Measurements from ENCODE around the gene GRID2.

The GRID2 gene

DNA sequence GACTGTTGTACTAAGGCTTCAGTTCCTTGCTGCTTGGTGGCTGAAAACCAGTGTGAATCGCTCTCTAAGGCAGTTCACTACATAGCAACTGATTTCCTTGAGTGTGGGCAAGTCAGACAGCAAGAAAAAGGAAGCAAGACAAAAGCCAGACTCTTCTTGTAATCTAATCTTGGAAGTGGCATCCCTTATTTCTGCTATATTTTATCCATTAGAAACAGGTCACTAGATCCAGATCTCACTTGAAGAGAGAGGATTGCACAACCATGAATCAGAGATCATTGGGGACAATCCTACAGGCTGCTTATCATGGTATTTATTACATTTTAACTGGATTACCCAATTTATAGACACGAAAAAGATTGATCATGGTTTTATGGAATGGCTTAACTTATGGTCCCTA is 684.5 kb downstream of the GRID2 start:
- no peak for DNase-seq

DNA sequence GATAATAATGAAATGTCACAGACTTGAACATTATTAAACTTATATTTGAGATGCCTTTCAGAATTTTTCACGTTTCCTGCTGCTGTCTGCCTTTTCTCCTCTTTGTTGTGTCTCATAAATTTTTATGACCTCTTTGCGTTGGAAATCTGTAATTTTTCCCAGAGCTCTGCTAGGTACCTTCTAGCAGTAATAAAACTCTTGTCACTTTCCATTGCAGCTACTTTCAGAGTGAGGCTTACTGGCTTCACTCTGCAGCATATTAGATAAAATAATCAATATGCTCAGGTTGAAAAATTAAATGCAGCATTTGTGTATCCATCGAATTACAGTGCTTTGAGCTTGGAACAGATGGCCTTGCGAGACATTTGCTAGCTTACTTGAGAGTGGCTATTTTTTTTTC is 689.0 kb downstream of the GRID2 start:
- DNase-seq = peak in 1 of 2 experiments; percentile 14

DNA sequence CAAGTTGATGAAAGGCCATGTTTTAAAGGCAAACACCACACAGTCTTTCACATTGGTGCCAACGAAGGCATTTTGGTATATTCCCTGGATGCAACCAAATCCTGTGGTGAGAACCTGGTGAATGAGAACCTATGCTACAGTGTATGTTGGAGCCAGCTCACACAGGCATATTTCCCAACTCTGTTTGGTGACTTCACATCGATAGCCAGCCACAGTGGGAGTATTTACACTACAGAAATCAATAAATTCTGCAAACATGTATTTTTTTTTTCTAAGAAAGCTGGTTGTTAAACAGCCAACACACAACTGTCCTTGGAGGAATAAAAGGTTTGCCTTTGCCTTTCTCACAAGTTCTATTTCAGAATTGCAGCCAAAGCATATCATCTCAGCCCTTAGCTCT is 691.0 kb downstream of the GRID2 start:
- no peak for DNase-seq

DNA sequence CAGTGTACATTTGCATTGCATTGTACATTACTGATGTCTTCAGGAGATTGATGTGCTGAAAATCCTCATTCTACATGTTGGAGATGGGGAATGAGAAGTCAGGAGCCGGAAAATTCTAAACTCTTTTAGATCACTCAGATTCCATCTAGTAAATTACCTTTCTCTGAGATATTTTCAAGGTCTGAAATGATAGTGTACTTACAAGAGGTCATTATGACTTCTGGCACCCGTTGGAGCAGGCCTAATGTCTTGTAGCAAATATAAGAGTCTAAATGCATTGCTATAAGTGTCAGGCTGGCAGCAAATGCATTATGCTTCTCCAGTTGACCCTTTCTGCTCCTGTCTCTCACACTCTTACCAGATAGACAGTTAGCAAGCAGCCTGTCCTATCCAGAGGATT is 692.8 kb downstream of the GRID2 start:
- no peak for DNase-seq

DNA sequence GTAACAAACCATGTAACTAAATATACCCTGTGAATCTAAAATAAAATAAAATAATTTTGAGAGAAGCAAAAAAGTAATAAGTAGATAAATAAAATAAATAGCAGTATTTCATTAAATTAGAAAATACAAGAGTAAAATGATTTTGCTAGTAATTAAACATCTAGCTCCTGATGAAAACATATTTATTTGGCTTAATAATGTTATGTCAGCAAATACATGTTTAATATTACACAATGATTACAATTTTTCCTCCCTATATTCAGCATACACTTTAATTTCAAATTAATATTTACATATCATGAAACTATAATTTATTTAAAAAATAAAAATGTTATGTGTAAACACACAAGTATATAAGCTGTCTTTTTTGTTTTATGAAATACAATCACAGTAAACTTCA is 697.1 kb downstream of the GRID2 start:
- DNase-seq = no peak

DNA sequence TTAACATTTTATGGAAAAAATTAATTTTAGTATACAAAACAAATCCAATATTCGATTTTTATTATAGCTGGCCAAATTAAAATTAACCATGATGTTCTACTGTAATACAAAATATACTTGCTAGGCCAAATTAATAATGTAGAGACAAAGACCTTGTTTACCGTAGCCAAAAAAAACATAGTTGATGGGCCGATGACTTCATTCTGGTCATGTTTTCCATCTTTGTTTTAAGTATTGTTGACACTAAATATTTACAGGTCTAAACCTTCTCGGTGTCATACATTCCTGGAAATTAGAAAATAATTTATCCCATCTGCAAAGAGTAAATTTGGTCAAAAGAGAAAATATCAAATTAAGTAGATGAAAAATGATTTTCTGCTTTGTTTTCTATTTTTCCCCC is 698.5 kb downstream of the GRID2 start:
- no peak for DNase-seq

DNA sequence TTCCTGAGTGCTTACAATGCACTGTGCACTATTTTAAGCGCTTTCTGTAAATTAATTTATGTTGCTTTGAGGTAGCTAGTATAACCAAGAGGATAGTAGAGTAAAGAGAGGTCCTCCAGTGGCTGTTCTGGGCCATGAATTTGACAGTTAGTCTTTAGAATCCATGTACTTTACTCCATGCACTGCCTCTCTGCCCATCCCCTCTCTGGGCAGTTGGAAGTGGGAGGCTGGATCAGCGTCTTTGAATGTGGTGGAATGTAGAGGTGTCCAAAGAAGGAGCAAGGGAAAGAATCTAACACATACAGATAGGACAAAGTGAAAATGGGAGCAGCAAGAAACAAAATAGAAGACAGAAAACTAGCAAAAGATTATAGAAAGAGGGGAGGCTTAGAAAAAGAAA is 712.6 kb downstream of the GRID2 start:
- DNase-seq = no peak

DNA sequence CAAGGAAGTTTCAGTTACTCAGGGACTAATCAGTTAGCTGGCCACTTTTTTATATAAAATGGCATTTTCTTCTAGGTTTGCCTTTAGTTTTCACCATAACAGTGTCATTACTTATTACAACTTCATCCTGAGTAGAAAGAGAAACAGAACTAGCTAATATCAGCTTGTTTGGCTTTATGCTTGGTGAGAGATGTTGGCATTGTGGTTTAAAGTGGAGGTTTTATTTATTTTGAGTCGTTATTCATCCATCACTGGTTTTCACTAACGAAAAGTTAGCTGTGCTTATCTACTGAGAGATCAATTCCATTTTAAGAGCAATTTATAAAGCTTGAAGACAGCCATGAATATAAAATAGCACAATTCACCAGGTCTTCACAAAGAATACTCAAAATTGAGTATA is 714.5 kb downstream of the GRID2 start:
- DNase-seq = no peak

DNA sequence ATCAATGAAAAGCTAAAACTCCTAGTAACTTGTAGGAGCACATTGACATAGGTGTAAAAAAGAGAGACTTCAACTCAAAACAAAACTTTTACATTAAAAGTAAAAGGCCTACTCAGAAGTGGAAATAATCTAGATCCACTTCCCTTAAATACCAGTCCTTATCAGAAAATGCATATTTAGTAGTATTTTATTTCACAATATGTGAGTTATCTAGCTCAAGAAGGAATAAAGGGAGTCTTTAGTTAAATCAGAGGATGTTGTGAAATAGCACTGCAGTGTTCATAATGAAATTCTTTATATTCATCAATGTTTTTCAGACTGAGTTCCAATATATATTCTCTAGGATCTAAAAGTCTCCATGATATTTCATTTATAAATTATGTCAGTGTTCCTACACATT is 715.0 kb downstream of the GRID2 start:
- DNase-seq = no peak

DNA sequence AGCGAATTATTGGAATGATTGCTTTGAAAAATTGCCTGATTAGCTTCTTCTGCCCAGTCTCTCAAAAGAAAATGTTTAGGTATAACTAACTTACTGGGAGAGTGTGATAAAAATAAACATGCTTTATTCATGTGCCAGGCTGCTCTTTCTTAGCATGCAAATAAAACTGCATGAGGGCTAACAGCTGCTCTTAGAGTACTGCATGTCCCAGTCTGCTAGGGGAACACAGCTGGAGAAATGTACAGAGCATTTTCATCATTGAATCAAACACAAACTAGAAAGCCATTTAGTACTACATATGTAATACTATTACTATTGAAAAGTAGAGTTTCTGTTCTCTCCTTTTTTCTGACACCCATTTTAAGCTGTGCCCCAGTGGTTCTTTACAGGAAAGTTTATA is 726.0 kb downstream of the GRID2 start:
- DNase-seq = no peak

DNA sequence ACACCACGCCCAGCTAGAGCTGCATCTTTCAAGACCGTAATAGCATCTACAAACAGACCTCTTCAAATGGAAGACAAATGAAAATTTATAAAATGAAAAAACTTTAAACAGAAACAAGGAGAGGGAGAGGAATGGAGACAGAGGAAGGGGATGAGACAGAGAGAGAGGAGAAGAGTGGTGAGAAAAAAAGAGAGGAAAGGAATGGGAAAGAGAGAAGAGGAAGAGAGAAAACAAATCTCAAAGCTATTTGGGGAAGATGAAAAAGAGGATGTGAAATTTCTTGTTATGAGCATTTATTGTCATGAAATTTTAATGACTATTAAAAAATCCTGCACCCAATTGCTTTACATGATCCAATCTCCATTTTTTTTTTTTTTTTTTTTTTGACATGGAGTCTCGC is 726.9 kb downstream of the GRID2 start:
- no peak for DNase-seq

DNA sequence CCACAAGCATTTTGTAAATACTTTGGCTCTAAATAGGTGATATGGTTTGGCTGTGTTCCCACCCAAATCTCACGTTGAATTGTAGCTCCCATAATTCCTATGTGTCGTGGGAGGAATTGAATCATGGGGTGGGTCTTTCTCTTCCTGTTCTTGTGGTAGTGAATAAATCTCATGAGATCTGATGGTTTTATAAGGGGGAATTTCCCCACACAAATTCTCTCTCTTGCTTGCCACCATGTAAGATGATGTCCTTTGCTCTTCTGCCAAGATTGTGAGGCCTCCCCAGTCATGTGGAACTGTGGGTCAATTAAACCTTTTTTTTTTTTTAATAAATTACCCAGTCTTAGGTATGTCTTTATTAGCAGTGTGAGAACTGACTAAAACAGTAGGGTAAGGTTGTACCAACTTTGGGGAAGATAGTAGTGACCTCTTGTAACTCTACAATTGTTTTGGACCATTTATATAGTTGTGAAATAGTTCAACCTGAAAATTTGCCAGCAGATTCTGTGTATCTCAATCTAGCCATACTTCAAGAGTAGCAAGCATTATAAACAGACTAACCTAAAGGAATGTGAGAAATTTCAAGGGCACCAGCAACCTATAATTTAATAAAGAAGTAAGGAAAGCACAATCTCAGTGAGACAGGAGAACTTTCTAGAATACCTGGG is 727.8 kb downstream of the GRID2 start:
- no peak for DNase-seq

DNA sequence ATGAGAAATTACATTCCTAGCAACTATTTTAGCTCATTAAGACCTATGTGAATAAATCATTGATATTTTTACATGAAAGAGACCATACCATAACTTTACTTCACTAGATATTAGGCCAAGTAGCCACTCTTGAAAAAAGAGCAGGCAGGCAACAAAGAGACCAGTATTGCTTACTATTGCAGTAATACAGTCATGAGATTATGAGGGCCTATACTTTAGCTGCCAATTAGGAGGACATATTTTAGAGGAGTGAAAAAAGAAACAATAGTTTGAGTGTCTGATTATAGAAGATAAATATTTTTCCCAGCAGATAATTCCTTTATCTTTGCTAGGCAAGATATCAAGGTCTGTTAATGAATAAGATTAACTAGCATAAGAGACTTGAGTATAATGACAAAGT is 739.0 kb downstream of the GRID2 start:
- DNase-seq = no peak

DNA sequence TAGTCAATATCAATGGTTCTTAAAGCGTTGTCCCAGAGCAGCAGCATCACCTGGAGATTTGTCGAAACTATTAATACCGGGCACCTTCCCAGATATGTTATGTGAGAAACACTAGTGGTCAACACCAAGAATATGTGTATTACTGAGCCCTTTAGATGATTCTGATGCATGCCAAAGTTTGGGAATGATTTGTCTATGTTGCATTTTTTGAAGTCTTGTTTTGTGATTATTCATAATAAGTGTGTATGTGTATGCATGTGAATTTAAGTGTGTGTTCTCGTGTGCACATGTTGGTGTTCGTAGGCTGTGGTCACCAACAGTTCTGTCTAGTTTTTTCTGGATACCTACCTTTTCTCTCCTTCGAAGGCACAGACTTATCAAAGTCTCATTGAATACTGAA is 749.4 kb downstream of the GRID2 start:
- DNase-seq = no peak

DNA sequence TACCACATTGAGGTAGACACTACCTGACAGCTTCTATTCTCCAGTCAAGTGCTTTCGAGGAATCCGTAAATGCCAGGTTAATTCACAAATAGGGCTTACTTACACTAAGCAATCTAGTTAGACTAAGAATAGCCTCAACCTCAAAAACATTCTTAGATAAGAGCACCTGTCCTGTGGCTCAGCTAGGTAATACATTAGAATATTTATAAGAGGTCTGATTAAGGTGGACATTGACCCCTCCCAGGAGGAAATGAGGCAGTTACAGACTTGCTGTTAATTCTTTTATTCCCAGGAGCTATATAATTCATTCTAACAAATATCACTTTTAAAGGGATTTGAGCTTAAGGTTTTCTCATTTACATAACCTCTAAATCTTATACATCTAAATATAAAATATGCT is 758.1 kb downstream of the GRID2 start:
- DNase-seq = no peak

DNA sequence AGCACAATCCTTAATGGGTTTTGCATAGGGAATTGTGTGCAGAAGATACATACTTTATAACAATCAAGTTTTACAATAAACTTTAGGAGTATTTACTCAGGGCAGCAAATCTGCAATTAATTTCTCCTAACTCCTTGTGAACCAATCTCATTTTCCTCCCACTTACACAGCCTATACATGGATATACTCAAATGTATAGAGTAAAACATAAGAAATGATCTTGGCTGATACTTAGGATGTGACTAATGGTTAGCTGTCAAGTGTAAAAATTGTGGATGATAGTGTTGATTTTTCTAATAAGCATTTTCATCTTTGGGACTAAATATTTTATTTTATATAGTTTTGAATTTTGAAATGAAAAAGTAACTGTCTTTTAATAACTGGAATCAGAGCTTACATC is 759.6 kb downstream of the GRID2 start:
- DNase-seq = no peak

DNA sequence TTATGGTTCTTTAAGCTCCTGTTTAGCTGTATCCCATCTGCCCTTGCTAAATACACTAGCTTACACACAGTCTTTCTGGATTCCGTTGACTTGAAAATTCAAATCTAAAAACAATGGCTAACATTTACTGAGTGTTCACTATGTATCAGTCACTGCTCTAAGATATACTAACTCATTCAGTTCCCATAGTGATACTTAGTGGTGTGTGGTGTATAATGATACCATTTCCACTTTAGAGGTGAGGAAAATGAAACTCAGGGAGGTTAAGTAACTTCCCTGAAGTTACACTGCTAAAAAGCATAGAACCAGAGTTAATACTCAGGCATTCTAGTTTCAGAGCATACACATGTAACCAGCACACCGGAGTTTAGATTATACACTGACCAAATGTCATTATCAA is 762.0 kb downstream of the GRID2 start:
- no peak for DNase-seq

DNA sequence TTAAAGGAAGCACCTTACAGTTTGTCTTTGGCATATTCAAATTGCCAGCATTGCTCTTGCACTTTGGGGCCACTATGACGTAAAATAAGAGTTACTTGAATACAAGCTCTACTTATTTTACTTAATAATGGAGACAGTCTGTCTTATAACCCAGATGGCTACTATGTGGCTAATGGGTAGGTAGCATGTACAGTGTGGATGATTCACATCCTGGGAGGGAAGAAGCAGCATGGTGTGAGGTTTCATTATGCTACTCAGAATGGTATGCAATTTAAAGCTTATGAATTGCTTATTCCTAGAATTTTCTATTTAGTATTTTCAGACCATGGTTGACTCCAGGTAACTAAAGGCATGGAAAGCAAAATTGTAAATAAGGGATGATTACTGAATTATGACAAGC is 763.0 kb downstream of the GRID2 start:
- no peak for DNase-seq

DNA sequence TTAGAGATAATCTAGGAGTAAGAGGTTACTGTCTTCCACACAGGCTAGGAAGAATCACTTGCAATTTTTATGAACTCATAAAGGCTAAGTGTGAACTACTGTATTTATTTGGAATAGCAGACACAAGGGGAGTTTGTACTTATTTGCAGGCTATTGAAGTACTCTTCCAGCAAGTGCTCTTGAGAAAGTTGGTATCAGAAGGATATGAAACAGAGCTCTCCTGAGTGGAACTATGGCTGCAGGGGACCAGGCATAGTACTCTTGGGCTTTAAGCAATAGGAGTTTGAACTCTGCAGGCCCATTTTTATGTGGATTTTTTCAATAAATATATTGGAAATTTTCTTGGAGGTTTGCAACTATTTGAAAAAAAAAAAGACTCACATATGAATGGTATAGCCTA is 768.5 kb downstream of the GRID2 start:
- no peak for DNase-seq

DNA sequence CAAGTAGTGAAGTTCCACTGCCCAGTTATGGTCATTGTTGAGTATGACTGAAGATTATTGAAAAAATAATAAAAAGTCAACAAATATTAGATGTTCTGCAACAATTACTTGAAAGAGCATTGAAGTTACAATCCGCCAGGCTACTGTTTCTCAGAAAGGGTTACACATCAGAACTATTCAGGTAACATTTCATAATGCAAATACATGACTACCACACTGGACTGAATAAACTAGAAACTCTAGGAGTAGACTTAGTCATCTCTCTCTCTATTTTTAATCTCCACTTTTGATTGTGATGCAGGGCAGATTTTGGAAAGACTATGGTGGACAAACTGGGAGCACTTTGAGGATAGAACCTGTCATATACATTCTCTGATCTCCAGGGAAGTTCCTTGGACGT is 776.5 kb downstream of the GRID2 start:
- no peak for DNase-seq

DNA sequence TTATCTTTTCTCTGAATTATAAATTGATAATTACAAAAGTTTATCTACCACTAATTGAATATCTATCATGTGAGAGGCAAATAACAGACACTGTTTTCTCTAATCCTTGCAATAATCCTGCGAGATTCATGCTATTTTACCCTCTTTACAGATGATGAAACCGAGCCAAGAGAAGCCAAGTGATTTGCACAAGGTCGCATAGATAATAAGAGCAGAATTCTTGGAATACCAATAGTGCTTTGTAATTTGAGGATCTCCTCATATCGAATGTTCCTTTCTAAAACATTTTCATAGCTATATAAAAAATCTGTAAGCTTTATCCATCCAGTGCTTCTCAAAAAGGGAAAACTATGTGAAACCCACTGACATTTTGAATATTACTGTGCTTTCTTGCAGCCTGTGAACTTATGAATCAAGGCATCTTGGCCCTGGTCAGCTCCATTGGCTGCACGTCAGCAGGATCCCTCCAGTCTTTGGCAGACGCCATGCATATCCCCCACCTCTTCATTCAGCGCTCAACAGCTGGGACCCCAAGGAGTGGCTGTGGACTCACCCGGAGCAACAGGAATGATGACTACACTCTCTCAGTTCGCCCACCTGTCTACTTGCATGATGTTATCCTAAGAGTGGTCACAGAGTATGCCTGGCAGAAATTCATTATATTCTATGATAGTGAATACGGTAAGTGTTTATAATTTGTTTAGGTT is 781.0 kb downstream of the GRID2 start:
- peak; percentile 1 to 30 for DNase-seq

DNA sequence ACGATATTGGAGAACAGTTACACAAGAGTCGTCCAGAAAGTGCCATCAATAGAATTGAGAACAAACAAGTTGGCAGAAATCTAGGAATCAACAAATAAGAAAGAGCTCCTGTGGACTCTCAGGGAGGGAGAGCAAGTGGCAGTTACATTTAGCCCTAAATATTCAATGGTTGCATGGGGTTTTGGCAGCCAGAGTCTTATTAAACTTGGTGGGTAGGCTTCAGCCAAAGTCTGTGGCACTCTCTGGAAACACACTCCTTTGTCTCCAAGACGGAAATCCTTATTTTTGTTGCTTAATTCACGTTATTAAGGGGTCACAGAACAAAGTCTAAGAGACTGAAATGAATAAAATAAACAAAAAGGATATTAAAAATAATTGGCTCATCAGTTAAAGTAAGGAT is 782.6 kb downstream of the GRID2 start:
- DNase-seq = no peak

DNA sequence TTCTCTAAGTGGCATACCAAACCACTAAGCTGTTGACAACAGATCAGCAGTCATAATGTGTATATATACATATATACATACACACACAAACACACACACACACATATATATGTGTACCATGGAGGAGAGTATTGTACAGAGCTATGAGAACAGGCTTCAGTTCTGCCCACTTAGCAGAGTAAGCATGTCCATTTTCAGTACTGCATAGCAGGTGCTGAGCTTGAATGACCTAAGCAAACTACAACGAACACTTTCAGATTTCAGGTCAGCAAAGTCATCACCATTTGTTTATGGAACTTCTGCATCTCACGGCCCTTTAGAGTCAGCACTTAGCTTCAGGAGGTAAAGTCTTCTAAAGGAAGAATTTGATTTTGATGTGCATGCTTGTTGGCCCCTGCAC is 789.0 kb downstream of the GRID2 start:
- no peak for DNase-seq

DNA sequence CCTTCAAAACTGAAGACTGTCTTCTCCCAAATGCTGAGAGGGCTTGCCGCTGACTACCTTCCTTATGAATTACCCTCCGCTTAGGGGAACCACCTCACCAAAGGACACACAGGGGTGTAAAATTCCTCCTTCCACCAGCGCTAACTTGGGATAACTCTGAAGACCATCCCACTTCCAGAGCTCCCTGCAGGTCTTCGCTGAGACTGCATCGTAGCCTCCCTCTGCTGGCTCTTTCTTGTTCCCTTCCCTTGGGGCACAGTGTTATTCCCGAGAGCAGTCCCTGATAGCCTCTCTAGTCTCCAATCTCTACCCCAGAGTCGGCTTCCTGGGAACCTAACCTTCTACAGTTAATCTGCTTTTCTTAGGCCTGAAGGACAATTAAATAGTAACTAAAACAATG is 799.3 kb downstream of the GRID2 start:
- no peak for DNase-seq

DNA sequence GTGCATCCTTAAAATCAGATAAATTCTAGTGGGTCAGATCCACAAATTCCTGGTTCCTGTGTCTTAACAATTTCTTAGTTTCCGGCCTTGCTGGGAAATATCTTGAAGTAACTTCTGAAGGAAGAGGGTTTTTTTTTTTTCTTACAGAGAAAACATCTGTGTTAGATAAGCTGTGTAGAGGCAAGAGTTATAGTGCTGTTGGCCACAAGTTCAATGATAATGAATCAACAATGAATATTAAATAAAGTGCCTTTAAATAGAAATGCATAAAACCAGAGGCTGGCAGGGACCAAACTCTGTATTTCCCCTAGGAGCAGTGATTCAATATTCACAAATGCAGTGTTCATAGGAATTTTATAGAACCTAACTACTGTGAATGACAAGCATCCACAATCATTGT is 812.9 kb downstream of the GRID2 start:
- no peak for DNase-seq
